ENCODE results near the gene SHKBP1.

SHKBP1 gene

DNA sequence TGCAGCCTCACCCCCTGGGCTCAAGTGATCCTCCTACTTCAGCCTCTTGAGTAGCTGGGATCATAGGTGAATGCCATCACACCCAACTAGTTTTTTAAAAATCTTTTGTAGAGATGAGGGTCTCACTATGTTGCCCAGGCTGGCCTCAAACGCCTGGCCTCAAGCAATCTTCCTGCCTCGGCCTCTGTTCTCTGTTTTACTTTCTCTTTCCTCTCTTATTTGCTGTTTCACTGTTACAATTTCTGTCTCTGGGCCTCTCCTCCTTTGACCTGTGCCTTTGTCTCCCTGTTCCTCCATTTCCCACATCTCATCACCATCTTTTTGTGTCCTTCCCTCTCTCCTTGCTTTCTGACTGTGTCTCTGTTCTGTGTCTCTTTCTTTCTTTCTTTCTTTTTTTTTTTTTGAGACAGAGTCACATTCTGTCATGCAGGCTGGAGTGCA is 9.3 kb downstream of the SHKBP1 start (continued):
- TF ChIP-seq PBX3 (CRISPR knock-in tag; IDR thresholded peaks at IDR 0.05) = no peak

DNA sequence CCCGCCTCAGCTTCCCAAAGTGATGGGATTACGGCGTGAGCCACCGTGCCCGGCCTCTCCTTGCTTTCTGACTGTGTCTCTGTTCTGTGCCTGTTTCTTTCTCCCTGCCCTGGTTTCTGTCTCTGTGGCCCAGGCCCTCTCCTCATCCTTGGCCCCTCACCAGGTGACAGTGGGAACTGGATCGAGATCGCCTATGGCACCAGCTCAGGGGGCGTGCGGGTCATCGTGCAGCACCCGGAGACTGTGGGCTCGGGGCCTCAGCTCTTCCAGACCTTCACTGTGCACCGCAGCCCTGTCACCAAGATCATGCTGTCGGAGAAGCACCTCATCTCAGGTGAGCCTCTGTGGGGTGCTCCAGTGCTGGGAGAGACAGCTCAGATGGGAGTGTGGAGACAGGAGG is 9.9 kb downstream of the SHKBP1 start:
- Histone ChIP-seq H3K4me1 (ENCODE audit: control insufficient read depth, insufficient read depth, low read length) (no peaks in the 10 kb centered on the region; the same call in 1 of the 2 replicates), H3K36me3 (ENCODE audit: control insufficient read depth in 2 of 2, insufficient read depth in 1 of 2, low read length in 2 of 2) (peaks cover 53 to 65% of the 10 kb centered on the region in 2 experiments), H3K9me3 (ENCODE audit: control insufficient read depth, insufficient read depth, low read depth, low read length) (no peaks in the 10 kb centered on the region), H3K4me3 (ENCODE audit: low read depth, low read length) (no peak overlapping the region), H3K27ac (ENCODE audit: extremely low read depth, low read depth, low read length) (no peak overlapping the region)
- ChIA-PET POLR2A (interaction anchor here (1.4 to 2.2 kb wide), 3 partner anchors 8 to 16 kb away, joined by 3 to 5 read pairs (median 5); no protein-coding TSS in a partner anchor), CTCF (interaction anchor here (0.9 to 3.2 kb wide), 5 partner anchors 9 to 49 kb away, joined by 4 to 13 read pairs (median 5); no protein-coding TSS in a partner anchor)
- TF ChIP-seq ZNF580 (tag by site-specific recombination; IDR thresholded peaks at IDR 0.05) (no peak), BCL11B (tag by site-specific recombination; IDR thresholded peaks at IDR 0.05; ENCODE audit: low read depth) (no peak), ZNF416 (tag by site-specific recombination; IDR thresholded peaks at IDR 0.05) (no peak), ZSCAN30 (tag by site-specific recombination; IDR thresholded peaks at IDR 0.05) (no peak), ZNF280C (tag by site-specific recombination; IDR thresholded peaks at IDR 0.05) (no peak), ZNF670 (tag by site-specific recombination; IDR thresholded peaks at IDR 0.05; ENCODE audit: low read depth) (no peak), ZNF169 (tag by site-specific recombination; IDR thresholded peaks at IDR 0.05) (no peak), ZBTB1 (tag by site-specific recombination; IDR thresholded peaks at IDR 0.05) (no peak)
- TF ChIP-seq, protein P1, sequence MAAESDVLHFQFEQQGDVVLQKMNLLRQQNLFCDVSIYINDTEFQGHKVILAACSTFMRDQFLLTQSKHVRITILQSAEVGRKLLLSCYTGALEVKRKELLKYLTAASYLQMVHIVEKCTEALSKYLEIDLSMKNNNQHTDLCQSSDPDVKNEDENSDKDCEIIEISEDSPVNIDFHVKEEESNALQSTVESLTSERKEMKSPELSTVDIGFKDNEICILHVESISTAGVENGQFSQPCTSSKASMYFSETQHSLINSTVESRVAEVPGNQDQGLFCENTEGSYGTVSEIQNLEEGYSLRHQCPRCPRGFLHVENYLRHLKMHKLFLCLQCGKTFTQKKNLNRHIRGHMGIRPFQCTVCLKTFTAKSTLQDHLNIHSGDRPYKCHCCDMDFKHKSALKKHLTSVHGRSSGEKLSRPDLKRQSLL (tag by site-specific recombination; IDR thresholded peaks at IDR 0.05) = no peak
- TF ChIP-seq, protein P2, sequence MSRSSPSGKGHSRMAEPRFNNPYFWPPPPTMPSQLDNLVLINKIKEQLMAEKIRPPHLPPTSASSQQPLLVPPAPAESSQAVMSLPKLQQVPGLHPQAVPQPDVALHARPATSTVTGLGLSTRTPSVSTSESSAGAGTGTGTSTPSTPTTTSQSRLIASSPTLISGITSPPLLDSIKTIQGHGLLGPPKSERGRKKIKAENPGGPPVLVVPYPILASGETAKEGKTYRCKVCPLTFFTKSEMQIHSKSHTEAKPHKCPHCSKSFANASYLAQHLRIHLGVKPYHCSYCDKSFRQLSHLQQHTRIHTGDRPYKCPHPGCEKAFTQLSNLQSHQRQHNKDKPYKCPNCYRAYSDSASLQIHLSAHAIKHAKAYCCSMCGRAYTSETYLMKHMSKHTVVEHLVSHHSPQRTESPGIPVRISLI (tag by site-specific recombination; IDR thresholded peaks at IDR 0.05) = no peak
- TF ChIP-seq, protein P3, sequence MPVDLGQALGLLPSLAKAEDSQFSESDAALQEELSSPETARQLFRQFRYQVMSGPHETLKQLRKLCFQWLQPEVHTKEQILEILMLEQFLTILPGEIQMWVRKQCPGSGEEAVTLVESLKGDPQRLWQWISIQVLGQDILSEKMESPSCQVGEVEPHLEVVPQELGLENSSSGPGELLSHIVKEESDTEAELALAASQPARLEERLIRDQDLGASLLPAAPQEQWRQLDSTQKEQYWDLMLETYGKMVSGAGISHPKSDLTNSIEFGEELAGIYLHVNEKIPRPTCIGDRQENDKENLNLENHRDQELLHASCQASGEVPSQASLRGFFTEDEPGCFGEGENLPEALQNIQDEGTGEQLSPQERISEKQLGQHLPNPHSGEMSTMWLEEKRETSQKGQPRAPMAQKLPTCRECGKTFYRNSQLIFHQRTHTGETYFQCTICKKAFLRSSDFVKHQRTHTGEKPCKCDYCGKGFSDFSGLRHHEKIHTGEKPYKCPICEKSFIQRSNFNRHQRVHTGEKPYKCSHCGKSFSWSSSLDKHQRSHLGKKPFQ (tag by site-specific recombination; IDR thresholded peaks at IDR 0.05) = no peak

DNA sequence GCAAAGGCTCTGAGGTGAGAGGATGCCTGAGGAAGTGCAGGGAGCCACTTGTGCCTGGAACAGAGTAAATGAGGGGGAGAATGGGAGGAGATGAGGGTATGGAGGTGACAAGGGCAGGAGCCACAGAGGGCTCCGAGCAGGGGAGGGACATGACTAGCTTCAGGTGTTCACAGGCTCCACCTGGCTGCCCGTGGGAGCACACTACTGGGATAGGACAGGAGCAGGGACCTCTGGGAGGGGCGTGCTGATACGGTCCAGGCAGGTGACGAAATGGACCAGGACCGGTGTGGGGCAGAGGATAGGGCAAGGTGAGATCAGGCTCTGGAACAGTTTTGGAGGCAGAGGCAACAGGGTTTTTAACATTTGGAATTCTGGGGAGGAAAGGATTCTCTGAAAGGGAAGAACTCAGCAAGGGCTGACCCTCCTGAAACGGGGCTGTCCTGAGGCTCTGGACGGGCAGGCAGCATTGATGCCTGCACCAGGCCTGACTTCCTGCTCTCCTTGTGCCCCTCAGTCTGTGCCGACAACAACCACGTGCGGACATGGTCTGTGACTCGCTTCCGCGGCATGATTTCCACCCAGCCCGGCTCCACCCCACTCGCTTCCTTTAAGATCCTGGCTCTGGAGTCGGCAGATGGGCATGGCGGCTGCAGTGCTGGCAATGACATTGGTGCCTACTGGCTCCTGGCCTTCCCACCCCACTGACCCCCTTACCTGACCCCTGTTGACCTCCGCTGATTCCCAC is 11.6 kb downstream of the SHKBP1 start:
- CTCF ChIA-PET = interaction anchor here (0.5 to 3.2 kb wide), 10 partner anchors 10 to 318 kb away, joined by 3 to 12 read pairs (median 4); partner anchors contain the start of gene LTBP4
- Histone ChIP-seq H3K36me3 (ENCODE audit: control insufficient read depth in 2 of 2, insufficient read depth in 1 of 2, low read length in 2 of 2) (peaks cover 40 to 49% of the 10 kb centered on the region in 2 experiments), H3K4me3 (ENCODE audit: low read depth, low read length) (no peak overlapping the region), H3K27ac (ENCODE audit: extremely low read depth, low read depth, low read length) (no peak overlapping the region), H3K9me3 (ENCODE audit: control insufficient read depth, insufficient read depth, low read depth, low read length) (no peaks in the 10 kb centered on the region), H3K4me1 (ENCODE audit: control insufficient read depth, insufficient read depth, low read length) (no peaks in the 10 kb centered on the region; the same call in 1 of the 2 replicates)
- POLR2A ChIA-PET = interaction anchor here (0.6 to 2.2 kb wide), 2 partner anchors 17 to 290 kb away, joined by 4 to 5 read pairs; no protein-coding TSS in a partner anchor
- TF ChIP-seq ZNF654 (tag by site-specific recombination; IDR thresholded peaks at IDR 0.05; ENCODE audit: low read depth) (no peak), CTCF (tag by site-specific recombination; IDR thresholded peaks at IDR 0.05) (0 out of 2 replicates have a peak, but pooled peaks have one; percentile 23), ZFHX2 (tag by site-specific recombination; conservative IDR thresholded peaks at IDR 0.05) (no peak)
